PC-3 (cell line): ENCODE results near the gene ADCY10. TPM values are rescaled to one million over a fixed set of nuclear protein-coding genes. Genes with fewer than 3 reads are reported as not detected.

ENCODE experiments used
- ATAC-seq: fragments of 200-7000 bp; cut with Tn5 transposase; 2 replicates; pipeline ENCODE4 v1.9.1; 2020; ENCODE audit warnings: mild to moderate bottlenecking, moderate library complexity
- BruUV-seq: library from RNA; stranded (reverse); fragments of 400-500 nt; replicated peaks from 2 replicates; lab custom pipeline; 2021; lab: Mats Ljungman, UMichigan
- CTCF ChIA-PET: fragments of 300-600 bp; sonication (Branson Sonifier 250); formaldehyde crosslinking; loops from one replicate; lab custom pipeline; 2022; ENCODE audit warnings: antibody characterized with exemption; lab: Charles Lee
- POLR2A ChIA-PET: fragments of 300-600 bp; sonication (Branson Sonifier 250); formaldehyde crosslinking; loops from one replicate; lab custom pipeline; 2022; ENCODE audit warnings: antibody characterized with exemption; ENCODE audit not compliant: unreplicated experiment; lab: Charles Lee
- DNase-seq: peaks from one replicate; pipeline ENCODE4 v3.0.0-alpha.2; 2015
- H2AFZ ChIP-seq: fragments of 300-600 bp; sonication (generic); 2 replicates; pipeline ENCODE4 v1.6.0; 2016; ENCODE audit warnings: antibody characterized with exemption, low read length
- H3F3A ChIP-seq: fragments of 300-600 bp; sonication (generic); one replicate; pipeline ENCODE4 v1.6.0; 2017; ENCODE audit warnings: antibody characterized with exemption, low read length, control low read depth, mild to moderate bottlenecking; ENCODE audit not compliant: unreplicated experiment
- H3K27ac ChIP-seq: fragments of 300-600 bp; sonication (generic); 2 replicates; pipeline ENCODE4 v1.5.1; 2016; ENCODE audit warnings: mild to moderate bottlenecking, low read length
- H3K27me3 ChIP-seq: fragments of 300-600 bp; sonication (generic); 2 replicates; pipeline ENCODE4 v1.6.1; 2016; ENCODE audit warnings: low read length, mixed read lengths
- H3K36me3 ChIP-seq: fragments of 300-600 bp; sonication (generic); 2 replicates; pipeline ENCODE4 v1.6.1; 2016; ENCODE audit warnings: low read depth, mixed run types, low read length, mixed read lengths
- H3K4me1 ChIP-seq: fragments of 300-600 bp; sonication (generic); 2 replicates; pipeline ENCODE4 v1.5.1; 2016; ENCODE audit warnings: low read length; ENCODE audit not compliant: insufficient read depth
- H3K4me2 ChIP-seq: fragments of 300-600 bp; sonication (generic); 2 replicates; pipeline ENCODE4 v1.6.0; 2016; ENCODE audit warnings: low read length
- H3K4me3 ChIP-seq: fragments of 300-600 bp; sonication (generic); 2 replicates; pipeline ENCODE4 v1.5.1; 2016; ENCODE audit warnings: mild to moderate bottlenecking, low read length, mixed read lengths
- H3K79me2 ChIP-seq: fragments of 300-600 bp; sonication (generic); 2 replicates; pipeline ENCODE4 v1.6.1; 2017; ENCODE audit warnings: low read length, mixed read lengths
- H3K9ac ChIP-seq: fragments of 300-600 bp; sonication (generic); 2 replicates; pipeline ENCODE4 v1.6.0; 2016; ENCODE audit warnings: mild to moderate bottlenecking, low read length
- H3K9me2 ChIP-seq: fragments of 300-600 bp; sonication (generic); replicated peaks from 2 replicates; pipeline ENCODE4 v1.6.1; 2016; ENCODE audit warnings: mixed run types, low read length, mixed read lengths
- H3K9me3 ChIP-seq: fragments of 300-600 bp; sonication (generic); 2 replicates; pipeline ENCODE4 v1.6.1; 2016; ENCODE audit warnings: low read length, mixed read lengths
- H4K20me1 ChIP-seq: fragments of 300-600 bp; sonication (generic); 2 replicates; pipeline ENCODE4 v1.6.1; 2016; ENCODE audit warnings: low read length, mixed read lengths
- EZH2 ChIP-seq: fragments of 300-600 bp; sonication (generic); IDR thresholded peaks from one replicate; pipeline ENCODE4 v1.6.1; 2017; ENCODE audit warnings: antibody characterized with exemption, mild to moderate bottlenecking, low read length; ENCODE audit not compliant: unreplicated experiment
- EZH2phosphoT487 ChIP-seq: fragments of 300-600 bp; sonication (generic); IDR thresholded peaks from 2 replicates; pipeline ENCODE4 v1.6.1; 2018; ENCODE audit warnings: mild to moderate bottlenecking, antibody characterized with exemption, low read length, borderline replicate concordance
- intact Hi-C: fragments of 100-400 bp; cut with micrococcal nuclease; formaldehyde crosslinking; loops from 2 replicates; pipeline ENCODE4 v1.9.0; 2023
- total RNA-seq: library from RNA; depleted of rRNA; stranded (reverse); fragments of >200 nt; gene quantifications from 2 replicates; pipeline ENCODE4 v1.2.3, GENCODE V29; 2014
- TF ChIP-seq, protein P1 (sequence below): fragments of 300-600 bp; sonication (generic); conservative IDR thresholded peaks from 2 replicates; pipeline ENCODE4 v1.5.1; 2017; ENCODE audit warnings: antibody characterized with exemption, low read depth, mild to moderate bottlenecking, low read length

The ADCY10 gene
- total RNA-seq, 1 experiment from 2014 or later: not detected

DNA sequence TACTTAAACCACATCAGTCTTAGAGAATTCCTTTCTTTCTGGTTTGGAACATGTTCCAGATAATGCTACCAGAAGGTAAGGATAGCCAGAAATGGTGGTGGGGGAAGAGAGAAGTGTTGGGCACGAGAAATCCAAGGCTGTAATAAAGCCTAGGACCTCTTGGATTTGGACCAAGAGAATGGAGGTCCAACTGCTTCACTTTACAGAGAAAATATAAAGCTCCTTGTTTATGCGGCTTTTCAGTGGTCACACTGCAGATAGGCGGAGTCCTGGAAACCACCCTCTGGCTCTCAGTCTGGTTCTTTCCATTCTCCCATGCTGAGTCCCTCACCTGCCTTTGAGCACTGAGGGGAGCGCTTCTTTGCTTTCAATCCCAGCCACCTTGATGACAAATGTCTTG, 87.8 kb downstream of the ADCY10 start:
- H3K36me3 ChIP-seq: no peaks in the 10 kb centered on the region
- no peak for TF ChIP-seq EZH2
- TF ChIP-seq, protein P1, sequence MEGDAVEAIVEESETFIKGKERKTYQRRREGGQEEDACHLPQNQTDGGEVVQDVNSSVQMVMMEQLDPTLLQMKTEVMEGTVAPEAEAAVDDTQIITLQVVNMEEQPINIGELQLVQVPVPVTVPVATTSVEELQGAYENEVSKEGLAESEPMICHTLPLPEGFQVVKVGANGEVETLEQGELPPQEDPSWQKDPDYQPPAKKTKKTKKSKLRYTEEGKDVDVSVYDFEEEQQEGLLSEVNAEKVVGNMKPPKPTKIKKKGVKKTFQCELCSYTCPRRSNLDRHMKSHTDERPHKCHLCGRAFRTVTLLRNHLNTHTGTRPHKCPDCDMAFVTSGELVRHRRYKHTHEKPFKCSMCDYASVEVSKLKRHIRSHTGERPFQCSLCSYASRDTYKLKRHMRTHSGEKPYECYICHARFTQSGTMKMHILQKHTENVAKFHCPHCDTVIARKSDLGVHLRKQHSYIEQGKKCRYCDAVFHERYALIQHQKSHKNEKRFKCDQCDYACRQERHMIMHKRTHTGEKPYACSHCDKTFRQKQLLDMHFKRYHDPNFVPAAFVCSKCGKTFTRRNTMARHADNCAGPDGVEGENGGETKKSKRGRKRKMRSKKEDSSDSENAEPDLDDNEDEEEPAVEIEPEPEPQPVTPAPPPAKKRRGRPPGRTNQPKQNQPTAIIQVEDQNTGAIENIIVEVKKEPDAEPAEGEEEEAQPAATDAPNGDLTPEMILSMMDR: no peak
- TF ChIP-seq EZH2phosphoT487: no peak
- no peak overlapping the region for H2AFZ ChIP-seq
- H3K27me3 ChIP-seq: no peaks in the 10 kb centered on the region
- no peaks in the 10 kb centered on the region for H3K4me1 ChIP-seq
- no peaks in the 10 kb centered on the region for H4K20me1 ChIP-seq
- H3F3A ChIP-seq: no peaks in the 10 kb centered on the region
- CTCF ChIA-PET: no interaction called here
- no peak for DNase-seq
- H3K27ac ChIP-seq: no peak overlapping the region
- POLR2A ChIA-PET: no interaction called here
- no peak overlapping the region for H3K4me3 ChIP-seq
- intact Hi-C loops: no loop called here
- no peaks in the 10 kb centered on the region for H3K9me3 ChIP-seq
- H3K9me2 ChIP-seq: no peaks in the 10 kb centered on the region
- no peaks in the 10 kb centered on the region for H3K79me2 ChIP-seq
- H3K4me2 ChIP-seq: no peak overlapping the region
- BruUV-seq: no TSS peak
- no peak overlapping the region for H3K9ac ChIP-seq
- no peak for ATAC-seq

DNA sequence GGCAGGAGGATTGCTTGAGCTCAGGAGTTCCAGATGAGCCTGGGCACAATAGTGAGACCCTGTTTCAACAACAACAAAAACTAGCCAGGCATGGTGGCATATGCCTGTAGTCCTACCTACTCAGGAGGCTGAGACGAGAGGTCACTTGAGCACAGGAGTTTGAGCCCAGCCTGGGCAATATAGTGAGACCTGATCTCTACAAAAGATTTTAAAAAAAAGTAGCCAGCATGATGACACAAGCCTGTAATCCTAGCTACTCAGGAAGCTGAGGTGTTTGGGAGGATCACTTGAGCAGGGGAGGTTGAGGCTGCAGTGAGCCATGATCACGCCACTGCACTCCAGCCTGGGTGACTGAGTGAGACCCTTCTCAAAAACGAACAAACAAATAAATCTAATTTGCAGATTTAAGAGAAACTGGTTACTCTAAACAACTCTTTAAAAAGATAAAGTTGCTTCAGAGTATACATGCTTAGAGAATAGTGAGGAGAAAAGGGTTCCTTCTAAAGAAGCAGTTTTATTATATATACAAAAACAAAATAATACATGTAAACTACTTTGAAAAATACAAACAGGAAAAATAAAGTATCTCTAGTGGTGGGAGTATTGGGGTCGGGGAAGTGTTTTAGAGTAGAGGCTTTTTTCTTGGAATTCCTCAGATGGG, 88.4 kb downstream of the ADCY10 start:
- H3K9ac ChIP-seq: no peak overlapping the region
- no peak overlapping the region for H2AFZ ChIP-seq
- H3K4me2 ChIP-seq: no peak overlapping the region
- intact Hi-C loops: no loop called here
- H3K9me3 ChIP-seq: no peaks in the 10 kb centered on the region
- POLR2A ChIA-PET: no interaction called here
- H3K79me2 ChIP-seq: no peaks in the 10 kb centered on the region
- no peak overlapping the region for H3K27ac ChIP-seq
- no peaks in the 10 kb centered on the region for H4K20me1 ChIP-seq
- ATAC-seq (no peak), DNase-seq (no peak)
- CTCF ChIA-PET: no interaction called here
- TF ChIP-seq EZH2phosphoT487 (no peak), EZH2 (no peak)
- TF ChIP-seq, protein P1: no peak
- no peak overlapping the region for H3K4me3 ChIP-seq
- no peaks in the 10 kb centered on the region for H3K27me3 ChIP-seq
- peaks cover 3% of the 10 kb centered on the region for H3K4me1 ChIP-seq
- no peaks in the 10 kb centered on the region for H3K36me3 ChIP-seq
- H3F3A ChIP-seq: no peaks in the 10 kb centered on the region
- no peaks in the 10 kb centered on the region for H3K9me2 ChIP-seq
- BruUV-seq: no TSS peak

DNA sequence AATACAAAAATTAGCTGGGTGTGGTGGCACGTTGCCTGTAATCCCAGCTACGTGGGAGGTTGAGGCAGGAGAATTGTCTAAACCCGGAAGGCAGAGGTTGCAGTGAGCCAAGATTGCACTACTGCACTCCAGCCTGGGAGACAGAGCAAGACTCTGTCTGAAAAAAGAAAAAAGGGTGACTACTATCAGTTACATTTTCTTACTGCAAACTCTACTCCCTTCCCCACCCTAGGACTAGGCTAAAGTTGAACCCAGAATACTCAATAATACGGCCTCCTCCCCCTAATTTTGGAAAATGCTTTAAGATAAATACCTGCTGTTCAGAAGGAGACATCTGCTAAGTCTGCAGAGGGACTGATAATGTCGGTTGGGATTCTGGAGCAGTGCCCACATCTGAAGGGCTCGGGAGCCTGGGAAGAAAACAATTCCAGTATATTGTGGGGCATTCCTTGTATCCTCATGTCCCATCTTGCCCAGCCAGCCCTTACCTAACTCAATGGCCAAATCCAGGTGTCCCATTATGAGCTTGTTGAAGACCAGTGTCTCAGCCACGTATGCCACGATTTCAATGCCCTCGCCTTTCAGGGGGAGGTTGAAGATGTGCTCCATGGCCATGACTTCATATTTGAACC, 89.7 kb downstream of the ADCY10 start:
- Histone ChIP-seq H3K4me3 (no peak overlapping the region), H3F3A (no peaks in the 10 kb centered on the region), H3K27me3 (no peaks in the 10 kb centered on the region), H2AFZ (no peak overlapping the region), H3K4me2 (no peak overlapping the region), H3K79me2 (no peaks in the 10 kb centered on the region), H4K20me1 (no peaks in the 10 kb centered on the region), H3K9ac (no peak overlapping the region), H3K9me2 (no peaks in the 10 kb centered on the region), H3K9me3 (no peaks in the 10 kb centered on the region), H3K27ac (no peak overlapping the region), H3K4me1 (peaks cover 7% of the 10 kb centered on the region), H3K36me3 (no peaks in the 10 kb centered on the region)
- ATAC-seq: no peak
- TF ChIP-seq EZH2phosphoT487: no peak
- no peak for TF ChIP-seq EZH2
- TF ChIP-seq, protein P1: no peak
- CTCF ChIA-PET: no interaction called here
- no peak for DNase-seq
- BruUV-seq: no TSS peak
- POLR2A ChIA-PET: interaction anchor here (0.5 kb wide), 1 partner anchor 82 kb away, joined by 3 read pairs; no protein-coding TSS in a partner anchor
- intact Hi-C loops: loop anchor here (5.0 kb wide), 1 partner anchor 78 kb away; no protein-coding TSS in a partner anchor
